Esophagus squamous epithelium (tissue), 5 donors: ENCODE results near the gene ANKS1B. TPM values are rescaled to one million over a fixed set of nuclear protein-coding genes. Genes with fewer than 3 reads are reported as not detected.
"Not testable (repeated sequence)": the region's sequence is repeated elsewhere in the genome, so short reads cannot be mapped to it uniquely, and the experiment has no call there.

Source experiments
- DNase-seq: peaks from one replicate; lab custom pipeline; 2025; lab: John Stamatoyannopoulos, UW
- H3K27ac ChIP-seq, 4 donors: fragments of 200-600 bp; sonication (generic); one replicate each; pipeline ENCODE4 v1.5.1; 2016 to 2019; ENCODE audit warnings: mild to moderate bottlenecking in 1 of 4
- H3K27me3 ChIP-seq, 4 donors: fragments of 200-600 bp; sonication (generic); 1 replicate in 3 of 4; 2 replicates in 1 of 4; pipeline versions ENCODE4 v1.5.1 to v1.6.0; 2017 to 2021; ENCODE audit warnings: antibody characterized with exemption in 1 of 4
- H3K36me3 ChIP-seq, 3 donors: fragments of 200-600 bp; sonication (generic); one replicate each; pipeline ENCODE4 v1.5.1; 2016 to 2019
- H3K4me1 ChIP-seq, 3 donors: fragments of 200-600 bp; sonication (generic); one replicate each; pipeline ENCODE4 v1.5.1; 2017 to 2019
- H3K4me3 ChIP-seq, 4 donors: fragments of 200-600 bp; sonication (generic); 1 replicate in 3 of 4; 2 replicates in 1 of 4; pipeline ENCODE4 v1.5.1; 2016 to 2019; ENCODE audit warnings: mild to moderate bottlenecking in 2 of 4, moderate library complexity in 1 of 4
- H3K9me3 ChIP-seq, 3 donors: fragments of 200-600 bp; sonication (generic); one replicate each; pipeline ENCODE4 v1.5.1; 2016 to 2019
- POLR2A ChIP-seq, 4 donors: fragments of 450-650 bp; IDR thresholded peaks; one replicate each; pipeline ENCODE4 v1.6.1; 2017; ENCODE audit warnings: antibody characterized with exemption in 4 of 4, mild to moderate bottlenecking in 4 of 4, moderate library complexity in 3 of 4
- WGBS, 2 donors: methylation state at CpG; one replicate each; pipeline ENCODE4 v1.1.5; 2018; 5-methylcytosine and 5-hydroxymethylcytosine counted together
- intact Hi-C: fragments of 100-400 bp; cut with DNase I; formaldehyde crosslinking; loops from one replicate; pipeline ENCODE4 v1.15.0; 2022
- total RNA-seq, 4 donors: library from RNA; depleted of rRNA; stranded (reverse); fragments of >200 nt; gene quantifications; one replicate each; pipeline ENCODE4 v1.1.0, GENCODE V29; 2016
- TF ChIP-seq, protein P1 (sequence below), 6 experiments: fragments of 450-650 bp in 4 of 6; fragments of 200-600 bp in 2 of 6; sonication (generic) in 2 of 6; IDR thresholded peaks; one replicate each; pipeline ENCODE4 v1.5.1; 2016 to 2019; ENCODE audit warnings: antibody characterized with exemption in 6 of 6, mild to moderate bottlenecking in 4 of 6, moderate library complexity in 4 of 6
- donor health status: DM: yes; HTN: yes; CAD: no.

Gene ANKS1B
- total RNA-seq, 4 donors from 2014 or later = 1.6 to 15.8 (median 8.1) TPM

DNA sequence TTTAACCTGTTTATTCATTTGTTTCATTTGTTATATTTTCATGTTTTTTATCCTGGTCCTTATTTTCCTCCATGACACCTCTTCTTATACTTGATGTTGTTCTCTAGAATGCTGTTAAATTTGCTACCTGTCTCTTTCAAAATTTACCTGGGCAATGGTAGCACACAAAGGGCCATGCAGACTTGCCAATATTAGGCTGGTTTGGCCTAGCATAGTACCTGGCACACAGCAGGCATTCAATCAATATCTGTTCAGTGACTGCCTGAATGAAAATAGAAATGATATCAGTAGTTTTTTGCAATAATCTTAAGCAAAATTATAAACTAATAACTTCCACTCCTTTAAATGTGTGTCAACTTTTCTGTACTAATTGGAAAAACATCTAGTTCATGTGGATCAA is 1014.5 kb downstream of the ANKS1B start:
- Histone ChIP-seq H3K9me3 (no peaks in the 10 kb centered on the region), H3K4me3 (no peak overlapping the region), H3K36me3 (no peaks in the 10 kb centered on the region), H3K4me1 (no peaks in the 10 kb centered on the region), H3K27me3 (no peaks in the 10 kb centered on the region), H3K27ac (no peak overlapping the region)
- no peak for TF ChIP-seq POLR2A (IDR thresholded peaks at IDR 0.05)
- TF ChIP-seq, protein P1, sequence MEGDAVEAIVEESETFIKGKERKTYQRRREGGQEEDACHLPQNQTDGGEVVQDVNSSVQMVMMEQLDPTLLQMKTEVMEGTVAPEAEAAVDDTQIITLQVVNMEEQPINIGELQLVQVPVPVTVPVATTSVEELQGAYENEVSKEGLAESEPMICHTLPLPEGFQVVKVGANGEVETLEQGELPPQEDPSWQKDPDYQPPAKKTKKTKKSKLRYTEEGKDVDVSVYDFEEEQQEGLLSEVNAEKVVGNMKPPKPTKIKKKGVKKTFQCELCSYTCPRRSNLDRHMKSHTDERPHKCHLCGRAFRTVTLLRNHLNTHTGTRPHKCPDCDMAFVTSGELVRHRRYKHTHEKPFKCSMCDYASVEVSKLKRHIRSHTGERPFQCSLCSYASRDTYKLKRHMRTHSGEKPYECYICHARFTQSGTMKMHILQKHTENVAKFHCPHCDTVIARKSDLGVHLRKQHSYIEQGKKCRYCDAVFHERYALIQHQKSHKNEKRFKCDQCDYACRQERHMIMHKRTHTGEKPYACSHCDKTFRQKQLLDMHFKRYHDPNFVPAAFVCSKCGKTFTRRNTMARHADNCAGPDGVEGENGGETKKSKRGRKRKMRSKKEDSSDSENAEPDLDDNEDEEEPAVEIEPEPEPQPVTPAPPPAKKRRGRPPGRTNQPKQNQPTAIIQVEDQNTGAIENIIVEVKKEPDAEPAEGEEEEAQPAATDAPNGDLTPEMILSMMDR (IDR thresholded peaks at IDR 0.05) = no peak
- intact Hi-C loops = no loop called here
- DNase-seq = no peak

DNA sequence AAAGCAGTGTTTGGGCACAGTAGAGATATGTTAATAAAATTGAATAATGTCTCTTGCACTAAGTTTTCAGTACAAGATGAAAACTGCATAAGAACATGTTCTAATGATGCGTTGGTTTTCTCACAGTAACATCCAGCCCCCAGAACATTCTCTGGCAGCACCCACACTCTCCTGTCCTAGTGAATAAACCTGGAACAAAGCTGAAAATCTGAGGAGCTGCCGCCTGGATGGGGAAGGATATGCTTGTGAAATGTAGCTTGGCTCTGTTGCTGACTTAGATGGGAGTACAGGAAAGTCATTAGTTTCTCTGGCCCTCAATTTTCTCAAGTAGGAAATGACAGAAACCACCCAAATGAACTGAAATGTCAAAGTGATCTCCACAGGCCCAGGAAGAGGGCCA is 1015.8 kb downstream of the ANKS1B start:
- Histone ChIP-seq H3K4me3 (no peak overlapping the region), H3K27me3 (no peaks in the 10 kb centered on the region), H3K36me3 (no peaks in the 10 kb centered on the region), H3K9me3 (peaks cover 0 to 1% (median 0%) of the 10 kb centered on the region in 3 donors), H3K4me1 (no peaks in the 10 kb centered on the region), H3K27ac (no peak overlapping the region)
- intact Hi-C loops = no loop called here
- TF ChIP-seq, protein P1 (IDR thresholded peaks at IDR 0.05) = no peak
- no peak for TF ChIP-seq POLR2A (IDR thresholded peaks at IDR 0.05)
- WGBS, 2 donors = 73 to 92% methylated on average over 2 of the region's 2 CpGs
- DNase-seq = no peak

DNA sequence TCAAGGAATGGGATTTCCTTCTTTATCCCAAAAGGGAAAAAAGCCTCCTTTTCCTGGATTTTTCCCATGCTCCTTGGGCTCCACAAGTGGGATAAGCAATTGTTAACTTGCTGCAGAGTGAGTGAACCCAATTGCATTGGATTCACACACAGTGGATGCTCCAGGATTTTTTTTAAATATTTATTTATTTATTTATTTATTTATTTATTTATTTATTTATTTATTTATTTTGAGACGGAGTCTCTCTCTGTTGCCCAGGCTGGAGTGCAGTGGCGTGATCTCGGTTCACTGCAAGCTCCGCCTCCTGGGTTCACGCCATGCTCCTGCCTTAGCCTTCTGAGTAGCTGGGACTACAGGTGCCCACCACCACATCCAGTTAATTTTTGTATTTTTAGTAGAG is 1027.6 kb downstream of the ANKS1B start:
- H3K36me3 ChIP-seq, H3K9me3 ChIP-seq, H3K27ac ChIP-seq, H3K27me3 ChIP-seq, intact Hi-C loops, H3K4me1 ChIP-seq, H3K4me3 ChIP-seq, DNase-seq: not testable (repeated sequence)
- WGBS, 2 donors = 88 to 91% methylated on average over 1 to 5 of the region's 5 CpGs

DNA sequence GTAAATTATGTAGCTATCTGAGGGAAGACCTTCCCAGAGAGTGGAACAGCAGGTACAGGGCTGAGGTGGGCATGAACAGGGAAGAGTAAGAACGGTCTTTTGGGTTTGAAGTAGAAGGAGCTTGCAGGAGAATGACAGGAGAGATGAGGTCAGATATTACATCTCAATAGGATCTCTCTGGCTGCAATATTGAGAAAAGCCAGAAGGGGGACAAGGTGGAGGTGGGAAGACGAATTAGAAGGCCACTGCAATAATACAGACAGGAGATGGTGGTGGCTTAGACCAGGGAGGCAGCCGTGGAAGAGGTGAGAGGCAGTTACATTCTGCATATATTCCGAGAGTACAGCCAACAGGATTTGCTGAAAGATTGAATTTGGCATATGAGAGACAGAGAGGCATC is 1029.5 kb downstream of the ANKS1B start:
- no peak for DNase-seq
- no peaks in the 10 kb centered on the region for H3K9me3 ChIP-seq
- no peaks in the 10 kb centered on the region for H3K27me3 ChIP-seq
- H3K4me1 ChIP-seq = no peaks in the 10 kb centered on the region
- intact Hi-C loops = no loop called here
- no peak overlapping the region for H3K4me3 ChIP-seq
- no peak for TF ChIP-seq POLR2A (IDR thresholded peaks at IDR 0.05)
- TF ChIP-seq, protein P1 (IDR thresholded peaks at IDR 0.05) = peak in 1 of 6 experiments; percentile 35
- H3K36me3 ChIP-seq = no peaks in the 10 kb centered on the region
- no peak overlapping the region for H3K27ac ChIP-seq
- whole genome bisulfite sequencing, 2 donors = 46 to 56% methylated on average over 4 of the region's 4 CpGs

DNA sequence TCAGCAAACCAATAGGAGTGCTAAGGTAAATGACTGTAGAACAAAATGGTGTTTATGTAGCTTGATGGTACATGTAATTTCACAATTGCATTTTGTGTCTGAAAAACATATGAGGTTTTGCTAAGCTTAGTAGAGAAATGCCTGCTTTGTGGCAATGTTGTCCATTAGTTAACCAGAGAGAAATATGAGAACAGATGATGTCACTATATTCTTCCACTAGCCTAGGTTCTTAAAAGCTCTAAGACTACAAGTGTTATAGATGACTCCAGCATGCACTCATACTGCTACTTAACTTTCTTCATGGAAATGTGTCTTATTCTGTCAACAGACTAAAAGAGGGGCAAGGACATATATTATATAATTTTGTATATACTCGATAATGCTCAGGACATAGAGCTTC is 1030.2 kb downstream of the ANKS1B start:
- no peak overlapping the region for H3K27ac ChIP-seq
- H3K27me3 ChIP-seq = no peaks in the 10 kb centered on the region
- no peaks in the 10 kb centered on the region for H3K4me1 ChIP-seq
- TF ChIP-seq POLR2A (IDR thresholded peaks at IDR 0.05) = no peak
- TF ChIP-seq, protein P1 (IDR thresholded peaks at IDR 0.05) = no peak
- no peak for DNase-seq
- H3K4me3 ChIP-seq = no peak overlapping the region
- H3K36me3 ChIP-seq = no peaks in the 10 kb centered on the region
- 85 to 95% methylated on average over 1 of the region's 1 CpG for WGBS, 2 donors
- no peaks in the 10 kb centered on the region for H3K9me3 ChIP-seq
- intact Hi-C loops = no loop called here

DNA sequence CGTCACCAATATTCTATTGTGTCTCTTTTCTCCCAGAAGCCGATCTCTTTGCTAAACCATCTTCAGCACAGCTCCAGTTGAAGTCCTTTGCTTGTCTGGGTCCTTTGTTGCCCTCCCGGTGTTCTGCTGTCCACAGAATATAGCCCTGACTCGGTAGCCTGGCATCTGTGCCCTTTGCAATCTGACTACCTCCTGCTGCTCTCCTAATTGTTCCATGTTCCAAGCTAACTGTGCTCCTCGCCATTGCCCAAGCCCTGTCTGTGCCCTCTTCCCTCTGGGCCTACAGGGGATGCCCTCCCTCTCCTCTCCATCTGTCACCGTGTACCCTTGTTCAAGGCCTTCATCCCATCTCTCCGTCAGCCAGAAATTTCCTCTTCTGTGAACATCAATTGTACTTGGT is 1033.3 kb downstream of the ANKS1B start:
- Histone ChIP-seq H3K36me3 (no peaks in the 10 kb centered on the region), H3K27ac (no peak overlapping the region), H3K27me3 (no peaks in the 10 kb centered on the region), H3K4me1 (no peaks in the 10 kb centered on the region), H3K9me3 (no peaks in the 10 kb centered on the region), H3K4me3 (no peak overlapping the region)
- no peak for TF ChIP-seq POLR2A (IDR thresholded peaks at IDR 0.05)
- TF ChIP-seq, protein P1 (IDR thresholded peaks at IDR 0.05) = no peak
- 78 to 83% methylated on average over 7 of the region's 7 CpGs for whole genome bisulfite sequencing, 2 donors
- intact Hi-C loops = no loop called here
- no peak for DNase-seq
